GM23338 (cell line): ENCODE measurements around the gene TTBK2. TPM values are rescaled to one million over a fixed set of nuclear protein-coding genes. Genes with fewer than 3 reads are reported as not detected.

Experiments
- ATAC-seq: fragments of 200-7000 bp; cut with Tn5 transposase; 3 replicates; pipeline ENCODE4 v1.9.1; 2020
- DNase-seq: peaks from one replicate; pipeline ENCODE4 v3.0.0-alpha.2; 2015; ENCODE audit warnings: low spot score
- H2AFZ ChIP-seq: fragments of 200-600 bp; sonication (generic); 2 replicates; pipeline ENCODE4 v1.8.0; 2016; ENCODE audit warnings: antibody characterized with exemption, mild to moderate bottlenecking, moderate library complexity
- H3F3A ChIP-seq: fragments of 200-600 bp; sonication (generic); replicated peaks from 2 replicates; pipeline ENCODE4 v1.8.0; 2017; ENCODE audit warnings: antibody characterized with exemption, mixed run types, low read depth
- H3K27ac ChIP-seq: fragments of 200-600 bp; sonication (generic); 2 replicates; pipeline ENCODE4 v1.6.1; 2016; ENCODE audit warnings: low read depth
- H3K27me3 ChIP-seq: fragments of 200-600 bp; sonication (generic); 2 replicates; pipeline ENCODE4 v1.8.0; 2016; ENCODE audit warnings: mild to moderate bottlenecking, mixed run types, moderate library complexity; ENCODE audit not compliant: insufficient read depth
- H3K36me3 ChIP-seq: fragments of 200-600 bp; sonication (generic); 2 replicates; pipeline ENCODE4 v1.8.0; 2016; ENCODE audit warnings: mild to moderate bottlenecking; ENCODE audit not compliant: insufficient read depth
- H3K4me1 ChIP-seq: fragments of 200-600 bp; sonication (generic); 2 replicates; pipeline ENCODE4 v1.8.0; 2016; ENCODE audit warnings: mild to moderate bottlenecking, moderate library complexity; ENCODE audit not compliant: insufficient read depth
- H3K4me2 ChIP-seq: fragments of 200-600 bp; sonication (generic); 2 replicates; pipeline ENCODE4 v1.7.1; 2017; ENCODE audit warnings: mixed run types
- H3K4me3 ChIP-seq: fragments of 200-600 bp; sonication (generic); 2 replicates; pipeline ENCODE4 v1.6.1; 2016; ENCODE audit warnings: mixed run types
- H3K79me2 ChIP-seq: fragments of 200-600 bp; sonication (generic); replicated peaks from 2 replicates; pipeline ENCODE4 v1.8.0; 2017; ENCODE audit warnings: mild to moderate bottlenecking; ENCODE audit not compliant: insufficient read depth
- H3K9me2 ChIP-seq: fragments of 200-600 bp; sonication (generic); 2 replicates; pipeline ENCODE4 v1.8.0; 2017; ENCODE audit not compliant: insufficient read depth
- H4K20me1 ChIP-seq: fragments of 200-600 bp; sonication (generic); replicated peaks from 2 replicates; pipeline ENCODE4 v1.8.0; 2017; ENCODE audit warnings: mild to moderate bottlenecking; ENCODE audit not compliant: insufficient read depth
- H3K27ac Mint-ChIP-seq: 2 replicates; pipeline ENCODE4 v1.8.0; 2020; ENCODE audit warnings: inconsistent platforms, mild to moderate bottlenecking, moderate library complexity, mixed read lengths
- H3K27me3 Mint-ChIP-seq: 3 replicates; pipeline ENCODE4 v1.8.0; 2022; ENCODE audit warnings: low read depth, mild to moderate bottlenecking, moderate library complexity, mixed read lengths, inconsistent platforms; ENCODE audit not compliant: insufficient read depth, poor library complexity
- H3K36me3 Mint-ChIP-seq: 3 replicates; pipeline ENCODE4 v1.8.0; 2021; ENCODE audit warnings: low read depth, mild to moderate bottlenecking, inconsistent platforms, moderate library complexity, mixed read lengths
- H3K4me1 Mint-ChIP-seq: 3 replicates; pipeline ENCODE4 v1.8.0; 2020; ENCODE audit warnings: mild to moderate bottlenecking, inconsistent platforms, mixed read lengths
- H3K4me3 Mint-ChIP-seq: 3 replicates; pipeline ENCODE4 v1.8.0; 2021; ENCODE audit warnings: moderate library complexity, mild to moderate bottlenecking, inconsistent platforms, mixed read lengths
- H3K9me3 Mint-ChIP-seq: 3 replicates; pipeline ENCODE4 v1.8.0; 2020; ENCODE audit warnings: moderate library complexity, mild to moderate bottlenecking, inconsistent platforms, mixed read lengths
- CREB1 ChIP-seq: fragments of 250-450 bp; sonication (Bioruptor Pico); IDR thresholded peaks from 2 replicates; pipeline ENCODE4 v1.5.0; 2020; ENCODE audit warnings: low read depth, mild to moderate bottlenecking, moderate library complexity
- EZH2 ChIP-seq: fragments of 200-600 bp; sonication (generic); IDR thresholded peaks from one replicate; pipeline ENCODE4 v1.8.0; 2017; ENCODE audit warnings: antibody characterized with exemption, mild to moderate bottlenecking, low read depth; ENCODE audit not compliant: unreplicated experiment
- EZH2phosphoT487 ChIP-seq: fragments of 200-600 bp; sonication (generic); IDR thresholded peaks from one replicate; pipeline ENCODE4 v1.8.1; 2018; ENCODE audit warnings: antibody characterized with exemption; ENCODE audit not compliant: unreplicated experiment
- NANOG ChIP-seq: IDR thresholded peaks from 2 replicates; pipeline ENCODE4 v1.6.1; 2016; ENCODE audit warnings: antibody characterized with exemption, borderline replicate concordance
- STAT1 ChIP-seq: IDR thresholded peaks from one replicate; pipeline ENCODE4 v1.6.1; 2016; ENCODE audit warnings: antibody characterized with exemption; ENCODE audit not compliant: unreplicated experiment
- ZNF114 ChIP-seq: fragments of 250-450 bp; sonication (Bioruptor Pico); IDR thresholded peaks from 2 replicates; pipeline ENCODE4 v1.5.0; 2020; ENCODE audit warnings: mild to moderate bottlenecking, moderate library complexity
- ZNF331 ChIP-seq: fragments of 250-450 bp; sonication (Bioruptor Pico); IDR thresholded peaks from 2 replicates; pipeline ENCODE4 v1.5.0; 2020; ENCODE audit warnings: low read depth, mild to moderate bottlenecking, moderate library complexity
- ZNF462 ChIP-seq: fragments of 250-450 bp; sonication (Bioruptor Pico); IDR thresholded peaks from 2 replicates; pipeline ENCODE4 v1.5.0; 2020; ENCODE audit warnings: mild to moderate bottlenecking, moderate library complexity
- polyA plus RNA-seq: library from polyadenylated mRNA; unstranded; fragments of >200 nt; fragmentation: Nextera tagmentation; extraction: Ambion mirVana; gene quantifications from 2 replicates; pipeline ENCODE4 v1.2.1, GENCODE V29; 2016
- total RNA-seq: library from RNA; depleted of rRNA; stranded (reverse); fragments of >200 nt; shearing (Covaris generic); gene quantifications from 2 replicates; pipeline ENCODE4 v1.2.3, GENCODE V29; 2014
- TF ChIP-seq, protein P1 (sequence below): IDR thresholded peaks from 2 replicates; pipeline ENCODE4 v1.6.1; 2016; ENCODE audit warnings: antibody characterized with exemption
- TF ChIP-seq, protein P2 (sequence below): IDR thresholded peaks from one replicate; pipeline ENCODE4 v1.6.1; 2018; ENCODE audit warnings: antibody characterized with exemption; ENCODE audit not compliant: unreplicated experiment

Gene TTBK2
- total and polyA plus RNA-seq, 2 experiments from 2014 or later: 5.8 to 15.9 TPM

GRCh38 chr15:42725331-42725903 lies 195.2 kb downstream of the TTBK2 start:
- no peaks in the 10 kb centered on the region for H3K27me3 ChIP-seq
- 0 out of 2 replicates have a peak, but pooled peaks cover 4% of the 10 kb centered on the region for H3F3A ChIP-seq
- Mint-ChIP-seq H3K4me3 (no peak overlapping the region), H3K4me1 (peaks cover 19% of the 10 kb centered on the region), H3K27ac (no peak overlapping the region), H3K27me3 (peaks cover 7% of the 10 kb centered on the region), H3K36me3 (peaks cover 42% of the 10 kb centered on the region), H3K9me3 (no peaks in the 10 kb centered on the region)
- no peaks in the 10 kb centered on the region; the same call in none of the 2 replicates for H4K20me1 ChIP-seq
- H3K4me3 ChIP-seq: no peak overlapping the region
- TF ChIP-seq CREB1 (CRISPR knock-in tag) (no peak), EZH2phosphoT487 (no peak), ZNF331 (CRISPR knock-in tag) (no peak), ZNF114 (CRISPR knock-in tag) (no peak), ZNF462 (CRISPR knock-in tag) (no peak)
- no peaks in the 10 kb centered on the region for H3K9me2 ChIP-seq
- H3K4me2 ChIP-seq: no peak overlapping the region
- DNase-seq: no peak
- no peaks in the 10 kb centered on the region; the same call in 1 of the 2 replicates for H3K4me1 ChIP-seq
- H2AFZ ChIP-seq: no peak overlapping the region
- peaks cover 17% of the 10 kb centered on the region; the same call in 1 of the 2 replicates for H3K36me3 ChIP-seq
- H3K79me2 ChIP-seq: no peaks in the 10 kb centered on the region
- no peak for ATAC-seq
- no peak overlapping the region for H3K27ac ChIP-seq

- no peak overlapping the region for H3K4me2 ChIP-seq
- Mint-ChIP-seq H3K9me3 (no peaks in the 10 kb centered on the region), H3K27me3 (peaks cover 9% of the 10 kb centered on the region), H3K36me3 (peaks cover 40% of the 10 kb centered on the region), H3K4me3 (no peak overlapping the region), H3K4me1 (peaks cover 11% of the 10 kb centered on the region), H3K27ac (no peak overlapping the region)
- no peak overlapping the region for H2AFZ ChIP-seq
- no peak overlapping the region for H3K27ac ChIP-seq
- TF ChIP-seq EZH2phosphoT487 (no peak), ZNF331 (CRISPR knock-in tag) (no peak), NANOG (no peak), EZH2 (no peak), STAT1 (no peak)
- TF ChIP-seq, protein P1, sequence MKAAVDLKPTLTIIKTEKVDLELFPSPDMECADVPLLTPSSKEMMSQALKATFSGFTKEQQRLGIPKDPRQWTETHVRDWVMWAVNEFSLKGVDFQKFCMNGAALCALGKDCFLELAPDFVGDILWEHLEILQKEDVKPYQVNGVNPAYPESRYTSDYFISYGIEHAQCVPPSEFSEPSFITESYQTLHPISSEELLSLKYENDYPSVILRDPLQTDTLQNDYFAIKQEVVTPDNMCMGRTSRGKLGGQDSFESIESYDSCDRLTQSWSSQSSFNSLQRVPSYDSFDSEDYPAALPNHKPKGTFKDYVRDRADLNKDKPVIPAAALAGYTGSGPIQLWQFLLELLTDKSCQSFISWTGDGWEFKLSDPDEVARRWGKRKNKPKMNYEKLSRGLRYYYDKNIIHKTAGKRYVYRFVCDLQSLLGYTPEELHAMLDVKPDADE: no peak
- TF ChIP-seq, protein P2, sequence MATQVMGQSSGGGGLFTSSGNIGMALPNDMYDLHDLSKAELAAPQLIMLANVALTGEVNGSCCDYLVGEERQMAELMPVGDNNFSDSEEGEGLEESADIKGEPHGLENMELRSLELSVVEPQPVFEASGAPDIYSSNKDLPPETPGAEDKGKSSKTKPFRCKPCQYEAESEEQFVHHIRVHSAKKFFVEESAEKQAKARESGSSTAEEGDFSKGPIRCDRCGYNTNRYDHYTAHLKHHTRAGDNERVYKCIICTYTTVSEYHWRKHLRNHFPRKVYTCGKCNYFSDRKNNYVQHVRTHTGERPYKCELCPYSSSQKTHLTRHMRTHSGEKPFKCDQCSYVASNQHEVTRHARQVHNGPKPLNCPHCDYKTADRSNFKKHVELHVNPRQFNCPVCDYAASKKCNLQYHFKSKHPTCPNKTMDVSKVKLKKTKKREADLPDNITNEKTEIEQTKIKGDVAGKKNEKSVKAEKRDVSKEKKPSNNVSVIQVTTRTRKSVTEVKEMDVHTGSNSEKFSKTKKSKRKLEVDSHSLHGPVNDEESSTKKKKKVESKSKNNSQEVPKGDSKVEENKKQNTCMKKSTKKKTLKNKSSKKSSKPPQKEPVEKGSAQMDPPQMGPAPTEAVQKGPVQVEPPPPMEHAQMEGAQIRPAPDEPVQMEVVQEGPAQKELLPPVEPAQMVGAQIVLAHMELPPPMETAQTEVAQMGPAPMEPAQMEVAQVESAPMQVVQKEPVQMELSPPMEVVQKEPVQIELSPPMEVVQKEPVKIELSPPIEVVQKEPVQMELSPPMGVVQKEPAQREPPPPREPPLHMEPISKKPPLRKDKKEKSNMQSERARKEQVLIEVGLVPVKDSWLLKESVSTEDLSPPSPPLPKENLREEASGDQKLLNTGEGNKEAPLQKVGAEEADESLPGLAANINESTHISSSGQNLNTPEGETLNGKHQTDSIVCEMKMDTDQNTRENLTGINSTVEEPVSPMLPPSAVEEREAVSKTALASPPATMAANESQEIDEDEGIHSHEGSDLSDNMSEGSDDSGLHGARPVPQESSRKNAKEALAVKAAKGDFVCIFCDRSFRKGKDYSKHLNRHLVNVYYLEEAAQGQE: no peak
- DNase-seq (no peak), ATAC-seq (no peak)
- H3K79me2 ChIP-seq: no peaks in the 10 kb centered on the region
- no peaks in the 10 kb centered on the region for H3K27me3 ChIP-seq
- no peaks in the 10 kb centered on the region for H3K9me2 ChIP-seq
- H3K4me1 ChIP-seq: no peaks in the 10 kb centered on the region; the same call in 1 of the 2 replicates
- 0 out of 2 replicates have a peak, but pooled peaks cover 4% of the 10 kb centered on the region for H3F3A ChIP-seq
- H3K36me3 ChIP-seq: peaks cover 21% of the 10 kb centered on the region; the same call in 1 of the 2 replicates
- H3K4me3 ChIP-seq: no peak overlapping the region
- H4K20me1 ChIP-seq: no peaks in the 10 kb centered on the region; the same call in none of the 2 replicates
Measured at GRCh38 chr15:42724276-42724675, 196.3 kb downstream of the TTBK2 start.
